ENCODE data around the gene TMEM200B.

- TF ChIP-seq, protein P1, sequence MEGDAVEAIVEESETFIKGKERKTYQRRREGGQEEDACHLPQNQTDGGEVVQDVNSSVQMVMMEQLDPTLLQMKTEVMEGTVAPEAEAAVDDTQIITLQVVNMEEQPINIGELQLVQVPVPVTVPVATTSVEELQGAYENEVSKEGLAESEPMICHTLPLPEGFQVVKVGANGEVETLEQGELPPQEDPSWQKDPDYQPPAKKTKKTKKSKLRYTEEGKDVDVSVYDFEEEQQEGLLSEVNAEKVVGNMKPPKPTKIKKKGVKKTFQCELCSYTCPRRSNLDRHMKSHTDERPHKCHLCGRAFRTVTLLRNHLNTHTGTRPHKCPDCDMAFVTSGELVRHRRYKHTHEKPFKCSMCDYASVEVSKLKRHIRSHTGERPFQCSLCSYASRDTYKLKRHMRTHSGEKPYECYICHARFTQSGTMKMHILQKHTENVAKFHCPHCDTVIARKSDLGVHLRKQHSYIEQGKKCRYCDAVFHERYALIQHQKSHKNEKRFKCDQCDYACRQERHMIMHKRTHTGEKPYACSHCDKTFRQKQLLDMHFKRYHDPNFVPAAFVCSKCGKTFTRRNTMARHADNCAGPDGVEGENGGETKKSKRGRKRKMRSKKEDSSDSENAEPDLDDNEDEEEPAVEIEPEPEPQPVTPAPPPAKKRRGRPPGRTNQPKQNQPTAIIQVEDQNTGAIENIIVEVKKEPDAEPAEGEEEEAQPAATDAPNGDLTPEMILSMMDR (IDR thresholded peaks at IDR 0.05) = no peak
- no peak for TF ChIP-seq ZFX (IDR thresholded peaks at IDR 0.05; ENCODE audit: borderline replicate concordance)
Observed at GRCh38 chr1:29094433-29094832, 29.3 kb downstream of the TMEM200B start.

Data from 22Rv1 (cell line).